Measurements from ENCODE around the gene STATH. TPM values are rescaled to one million over a fixed set of nuclear protein-coding genes. Genes with fewer than 3 reads are reported as not detected.
"Not testable (repeated sequence)": the region's sequence is repeated elsewhere in the genome, so short reads cannot be mapped to it uniquely, and the experiment has no call there.

Gene STATH
- total RNA-seq, 1 experiment from 2014 or later = not detected

DNA sequence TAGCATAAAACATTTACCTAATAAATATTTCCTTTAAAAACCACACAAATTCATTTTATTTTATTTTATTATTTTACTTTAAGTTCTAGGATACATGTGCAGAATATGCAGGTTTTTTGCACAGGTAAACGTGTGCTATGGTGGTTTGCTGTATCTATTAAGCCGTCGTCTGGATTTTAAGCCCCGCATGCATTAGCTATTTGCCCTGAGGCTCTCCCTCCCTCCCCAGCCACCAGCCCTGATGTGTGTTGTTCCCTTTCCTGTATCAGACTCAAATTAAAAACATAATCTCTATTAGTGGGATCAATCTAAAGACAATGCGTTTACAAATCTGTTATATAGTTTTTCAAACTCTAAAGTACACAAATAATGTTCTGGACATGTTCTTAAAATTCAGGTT, 31.2 kb downstream of the STATH start (continued):
- TF ChIP-seq CTCF (IDR thresholded peaks at IDR 0.05 in 2 of 3, conservative IDR thresholded peaks at IDR 0.05 in 1 of 3; ENCODE audit: borderline replicate concordance in 1 of 3, insufficient read depth in 1 of 3, low read depth in 2 of 3, low read length in 2 of 3) (no peak), CBX3 (IDR thresholded peaks at IDR 0.05; ENCODE audit: low read depth) (no peak), EZH2 (IDR thresholded peaks at IDR 0.05) (no peak), SRF (IDR thresholded peaks at IDR 0.05; ENCODE audit: low read depth) (no peak), SIN3A (IDR thresholded peaks at IDR 0.05; ENCODE audit: low read depth) (no peak), EZH2phosphoT487 (IDR thresholded peaks at IDR 0.05; ENCODE audit: borderline replicate concordance) (no peak), CEBPB (IDR thresholded peaks at IDR 0.05; ENCODE audit: low read depth) (no peak), RAD21 (IDR thresholded peaks at IDR 0.05; ENCODE audit: low read depth) (no peak), POLR2AphosphoS5 (IDR thresholded peaks at IDR 0.05; ENCODE audit: low read depth, low read length) (no peak), ELF1 (IDR thresholded peaks at IDR 0.05; ENCODE audit: borderline replicate concordance, low read depth) (no peak)
- TF ChIP-seq, protein P1, sequence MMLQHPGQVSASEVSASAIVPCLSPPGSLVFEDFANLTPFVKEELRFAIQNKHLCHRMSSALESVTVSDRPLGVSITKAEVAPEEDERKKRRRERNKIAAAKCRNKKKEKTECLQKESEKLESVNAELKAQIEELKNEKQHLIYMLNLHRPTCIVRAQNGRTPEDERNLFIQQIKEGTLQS (IDR thresholded peaks at IDR 0.05) = no peak

DNA sequence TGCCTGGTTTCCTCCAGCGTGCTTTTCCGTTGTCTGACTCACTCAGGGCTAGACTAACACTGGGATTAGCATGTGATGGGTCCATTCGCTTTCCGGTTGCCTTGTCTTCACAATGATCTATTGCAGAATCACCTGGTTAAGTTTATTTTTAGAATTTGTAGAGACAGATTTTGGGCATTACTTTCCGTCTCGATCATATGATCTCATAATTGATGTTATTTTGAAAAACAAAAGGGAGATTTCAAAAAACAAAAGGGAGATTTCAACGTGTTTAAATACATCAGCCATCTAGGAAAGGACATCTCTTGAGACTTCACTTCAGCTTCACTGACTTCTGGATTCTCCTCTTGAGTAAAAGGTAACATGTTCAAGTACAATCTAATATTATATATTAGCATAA, 32.4 kb downstream of the STATH start, which contains the start of gene HTN3:
Gene HTN3, plus strand, starts transcription at position 301 of the 400 bp plus-strand sequence. CDS start 2,282 bp downstream, outside the sequence.
- H3K27ac ChIP-seq (ENCODE audit: low read depth, low read length); CTCF ChIA-PET; DNase-seq (ENCODE audit: low read depth, low spot score); H3K9me3 ChIP-seq (ENCODE audit: control insufficient read depth in 1 of 2, insufficient read depth in 1 of 2, low read depth in 1 of 2, low read length in 2 of 2); H3K27me3 ChIP-seq (ENCODE audit: insufficient read depth, low read length); H3K4me2 ChIP-seq (ENCODE audit: low read length); H3K4me3 ChIP-seq (replicated peaks in 1 of 2; ENCODE audit: low read depth in 1 of 2, low read length in 2 of 2); H3K79me2 ChIP-seq (ENCODE audit: insufficient read depth, low read length); H3K9ac ChIP-seq (ENCODE audit: low read length); BruUV-seq (replicated peaks); POLR2A ChIA-PET; H3K36me3 ChIP-seq (ENCODE audit: control insufficient read depth in 1 of 2, insufficient read depth in 2 of 2, low read length in 2 of 2); ATAC-seq; intact Hi-C loops (cut with micrococcal nuclease); H3K4me1 ChIP-seq (ENCODE audit: control insufficient read depth in 1 of 2, insufficient read depth in 2 of 2, low read length in 2 of 2); H4K20me1 ChIP-seq (ENCODE audit: insufficient read depth); RAD21 ChIA-PET (ENCODE audit: low non-redundant PET in 1 of 2, low total read pairs in 2 of 2, uncharacterized antibody in 2 of 2, unreplicated experiment in 2 of 2); H3K9me2 ChIP-seq (ENCODE audit: insufficient read depth); H2AFZ ChIP-seq (ENCODE audit: low read depth, low read length, poor library complexity, severe bottlenecking): not testable (repeated sequence)

DNA sequence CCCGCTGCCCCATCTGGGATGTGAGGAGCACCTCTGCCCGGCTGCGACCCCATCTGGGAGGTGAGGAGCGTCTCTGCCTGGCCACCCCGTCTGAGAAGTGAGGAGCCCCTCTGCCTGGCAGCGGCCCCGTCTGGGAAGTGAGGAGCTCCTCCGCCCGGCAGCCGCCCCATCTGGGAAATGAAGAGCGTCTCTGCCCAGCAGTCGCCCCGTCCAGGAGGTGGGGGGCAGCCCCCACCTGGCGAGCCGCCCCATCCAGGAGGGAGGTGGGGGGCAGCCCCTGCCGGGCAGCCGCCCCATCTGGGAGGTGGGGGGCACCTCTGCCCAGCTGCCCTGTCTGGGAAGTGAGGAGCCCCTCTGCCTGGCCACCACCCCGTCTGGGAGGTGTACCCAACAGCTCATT, 41.8 kb downstream of the STATH start:
- intact Hi-C loops (cut with micrococcal nuclease); ATAC-seq; H4K20me1 ChIP-seq (ENCODE audit: insufficient read depth); H3K27me3 ChIP-seq (ENCODE audit: insufficient read depth, low read length); H2AFZ ChIP-seq (ENCODE audit: low read depth, low read length, poor library complexity, severe bottlenecking); POLR2A ChIA-PET; H3K79me2 ChIP-seq (ENCODE audit: insufficient read depth, low read length); H3K4me1 ChIP-seq (ENCODE audit: control insufficient read depth in 1 of 2, insufficient read depth in 2 of 2, low read length in 2 of 2); BruUV-seq (replicated peaks); CTCF ChIA-PET; H3K4me3 ChIP-seq (replicated peaks in 1 of 2; ENCODE audit: low read depth in 1 of 2, low read length in 2 of 2); RAD21 ChIA-PET (ENCODE audit: low non-redundant PET in 1 of 2, low total read pairs in 2 of 2, uncharacterized antibody in 2 of 2, unreplicated experiment in 2 of 2); H3K36me3 ChIP-seq (ENCODE audit: control insufficient read depth in 1 of 2, insufficient read depth in 2 of 2, low read length in 2 of 2); H3K27ac ChIP-seq (ENCODE audit: low read depth, low read length); DNase-seq (ENCODE audit: low read depth, low spot score); H3K4me2 ChIP-seq (ENCODE audit: low read length); H3K9ac ChIP-seq (ENCODE audit: low read length); H3K9me3 ChIP-seq (ENCODE audit: control insufficient read depth in 1 of 2, insufficient read depth in 1 of 2, low read depth in 1 of 2, low read length in 2 of 2); H3K9me2 ChIP-seq (ENCODE audit: insufficient read depth): not testable (repeated sequence)

DNA sequence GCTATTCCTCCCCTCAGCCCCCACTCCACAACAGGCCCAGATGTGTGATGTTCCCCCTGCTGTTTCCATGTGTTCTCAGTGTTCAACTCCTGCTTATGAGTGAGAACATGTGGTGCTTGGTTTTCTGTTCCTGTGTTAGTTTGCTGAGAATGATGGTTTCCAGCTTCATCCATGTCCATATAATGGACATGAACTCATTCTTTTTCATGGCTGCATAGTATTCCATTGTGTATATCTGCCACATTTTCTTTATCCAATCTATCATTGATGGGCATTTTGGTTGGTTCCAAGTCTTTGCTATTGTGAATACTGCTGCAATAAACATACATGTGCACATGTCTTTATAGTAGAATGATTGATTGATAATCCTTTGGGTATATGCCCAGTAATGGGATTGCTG, 44.2 kb downstream of the STATH start:
- CTCF ChIA-PET = not testable (repeated sequence)

More for the DNA sequence above, 44.2 kb downstream of the STATH start:
- H4K20me1 ChIP-seq (ENCODE audit: insufficient read depth); H3K4me1 ChIP-seq (ENCODE audit: control insufficient read depth in 1 of 2, insufficient read depth in 2 of 2, low read length in 2 of 2); H3K27ac ChIP-seq (ENCODE audit: low read depth, low read length); H3K9ac ChIP-seq (ENCODE audit: low read length); intact Hi-C loops (cut with micrococcal nuclease); H3K27me3 ChIP-seq (ENCODE audit: insufficient read depth, low read length); H3K79me2 ChIP-seq (ENCODE audit: insufficient read depth, low read length); ATAC-seq; H3K9me3 ChIP-seq (ENCODE audit: control insufficient read depth in 1 of 2, insufficient read depth in 1 of 2, low read depth in 1 of 2, low read length in 2 of 2); POLR2A ChIA-PET; H3K4me3 ChIP-seq (replicated peaks in 1 of 2; ENCODE audit: low read depth in 1 of 2, low read length in 2 of 2); DNase-seq (ENCODE audit: low read depth, low spot score); H3K4me2 ChIP-seq (ENCODE audit: low read length); BruUV-seq (replicated peaks); H2AFZ ChIP-seq (ENCODE audit: low read depth, low read length, poor library complexity, severe bottlenecking); H3K9me2 ChIP-seq (ENCODE audit: insufficient read depth); H3K36me3 ChIP-seq (ENCODE audit: control insufficient read depth in 1 of 2, insufficient read depth in 2 of 2, low read length in 2 of 2); RAD21 ChIA-PET (ENCODE audit: low non-redundant PET in 1 of 2, low total read pairs in 2 of 2, uncharacterized antibody in 2 of 2, unreplicated experiment in 2 of 2): not testable (repeated sequence)
